HG02678 (cell line): ENCODE data around the gene CD63.

Experiments
- ATAC-seq: cut with Tn5 transposase; IDR thresholded peaks from one replicate; pipeline ENCODE4 v1.9.1; 2021; ENCODE audit warnings: mild to moderate bottlenecking, moderate library complexity; ENCODE audit not compliant: unreplicated experiment

Gene CD63

DNA sequence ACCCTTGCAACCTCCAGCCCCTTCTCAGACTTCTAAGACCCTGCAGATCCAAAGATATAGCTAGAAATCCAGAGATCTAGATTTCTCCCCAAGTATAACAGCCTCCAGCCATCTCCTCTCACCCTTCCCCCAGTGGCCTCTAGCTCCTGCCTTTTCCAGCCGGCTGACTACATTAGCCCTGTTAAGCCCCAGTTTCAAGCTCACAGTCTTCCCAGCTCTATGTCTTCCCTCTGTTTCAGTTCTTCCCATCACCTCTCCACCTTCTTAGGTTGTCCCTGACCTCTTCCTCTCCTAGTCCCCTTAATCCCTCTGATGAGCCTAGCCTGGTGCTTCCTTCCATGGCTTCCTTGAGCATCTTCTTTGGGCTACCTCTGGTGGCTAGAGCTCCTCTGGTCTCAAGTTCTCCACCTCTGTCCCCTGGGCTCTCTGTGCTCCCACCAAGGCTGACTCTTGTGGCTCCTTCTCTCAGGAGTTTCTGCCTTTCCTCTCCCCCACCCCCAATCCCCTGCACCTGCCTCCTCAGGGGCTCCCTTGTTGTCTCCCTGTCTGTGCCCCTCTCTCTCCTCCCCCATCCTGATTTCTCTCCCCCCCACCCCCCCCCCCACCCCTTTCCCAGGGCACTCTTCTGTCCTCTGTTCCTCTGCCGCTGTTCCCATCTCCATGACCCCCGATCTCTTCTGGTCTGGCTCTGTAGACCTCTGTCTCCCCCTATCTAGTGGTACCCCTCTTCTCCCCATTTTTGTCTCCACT is 13.3 kb upstream of the CD63 start:
- no peak for ATAC-seq

DNA sequence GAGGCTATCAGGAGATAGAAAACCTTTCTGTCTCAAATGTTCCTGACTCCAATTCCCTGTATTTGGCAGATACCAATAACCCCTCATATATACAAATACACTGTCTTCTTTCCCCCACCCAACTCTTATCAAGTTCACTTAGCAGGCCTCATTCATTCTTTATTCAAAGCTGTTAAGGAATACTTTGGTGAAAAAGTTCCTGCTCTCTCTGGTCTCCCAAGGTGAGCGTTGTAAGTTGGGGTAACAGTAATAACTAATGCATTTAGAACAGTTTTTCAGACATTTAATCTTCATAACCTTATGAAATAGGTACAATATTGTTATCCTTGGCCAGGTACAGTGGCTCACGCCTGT is 10.2 kb upstream of the CD63 start:
- no peak for ATAC-seq

DNA sequence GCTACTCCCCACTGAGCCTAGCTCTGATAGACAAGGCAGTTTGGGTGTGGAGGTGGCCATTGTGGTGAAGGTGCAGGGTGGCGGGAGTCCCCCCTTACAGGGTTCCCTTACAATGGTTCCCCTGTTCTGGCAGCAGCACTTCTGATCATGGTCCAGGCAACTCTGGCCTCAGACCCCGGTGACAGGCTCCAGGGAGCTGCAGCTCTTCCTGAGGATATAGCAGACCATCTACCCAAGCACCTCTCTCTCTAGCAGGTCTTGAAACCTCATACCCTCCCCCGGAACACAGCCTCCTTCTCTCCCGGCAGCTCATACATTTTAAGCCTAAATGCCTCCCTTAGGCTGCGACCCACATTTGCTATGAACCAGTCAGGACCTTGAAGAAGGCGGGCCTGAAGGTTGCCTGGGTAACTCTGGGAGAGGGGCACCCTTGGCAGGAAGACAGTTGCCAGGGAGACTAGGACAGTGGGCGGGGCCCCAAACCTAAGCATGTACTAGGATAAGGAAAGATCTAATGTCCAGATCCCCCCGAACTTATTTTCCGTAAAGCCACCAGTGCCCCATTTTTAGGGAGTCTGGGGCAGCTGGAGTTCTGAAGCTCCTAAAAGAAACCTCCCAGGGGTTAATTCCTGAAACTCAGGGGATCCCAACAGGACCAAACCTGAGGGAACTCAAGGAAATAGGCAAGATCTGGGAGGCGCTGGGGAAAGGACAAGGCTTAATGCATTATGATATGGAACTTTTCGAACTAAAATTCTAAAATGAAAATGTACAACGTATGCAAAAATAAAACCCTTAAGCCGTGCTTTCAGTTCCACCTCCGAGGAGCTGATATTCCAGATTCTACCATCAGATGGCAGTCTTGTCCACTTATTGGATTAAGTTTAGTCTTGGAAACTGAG is 9.6 kb upstream of the CD63 start:
- ATAC-seq, result peak; percentile 86

DNA sequence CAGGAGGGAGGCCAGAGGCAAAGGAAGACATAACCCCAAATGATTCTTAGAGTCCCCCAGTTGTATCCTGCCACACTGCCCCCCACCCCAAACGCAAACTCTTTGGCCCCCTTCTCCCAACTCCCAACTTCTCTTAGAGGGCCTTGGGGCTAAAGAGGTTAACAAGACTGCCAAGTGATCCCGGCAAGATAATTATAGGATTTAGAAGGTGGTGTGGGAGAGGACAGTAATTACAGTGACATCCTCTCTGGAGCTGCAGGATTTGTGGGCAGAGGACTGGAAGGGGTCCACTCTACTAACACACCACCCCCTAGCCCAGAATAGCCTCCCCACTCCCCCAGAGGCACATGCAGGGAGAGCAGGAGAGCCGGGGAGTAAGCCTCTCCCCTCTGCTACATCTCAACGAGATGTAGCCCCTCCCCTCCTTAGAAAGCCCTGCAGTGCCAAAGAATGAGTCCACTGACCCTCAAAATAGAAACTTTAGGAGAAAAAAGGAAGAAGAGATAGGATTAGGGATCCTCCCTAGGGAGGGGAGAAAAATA is 8.8 kb upstream of the CD63 start:
- ATAC-seq, result no peak

DNA sequence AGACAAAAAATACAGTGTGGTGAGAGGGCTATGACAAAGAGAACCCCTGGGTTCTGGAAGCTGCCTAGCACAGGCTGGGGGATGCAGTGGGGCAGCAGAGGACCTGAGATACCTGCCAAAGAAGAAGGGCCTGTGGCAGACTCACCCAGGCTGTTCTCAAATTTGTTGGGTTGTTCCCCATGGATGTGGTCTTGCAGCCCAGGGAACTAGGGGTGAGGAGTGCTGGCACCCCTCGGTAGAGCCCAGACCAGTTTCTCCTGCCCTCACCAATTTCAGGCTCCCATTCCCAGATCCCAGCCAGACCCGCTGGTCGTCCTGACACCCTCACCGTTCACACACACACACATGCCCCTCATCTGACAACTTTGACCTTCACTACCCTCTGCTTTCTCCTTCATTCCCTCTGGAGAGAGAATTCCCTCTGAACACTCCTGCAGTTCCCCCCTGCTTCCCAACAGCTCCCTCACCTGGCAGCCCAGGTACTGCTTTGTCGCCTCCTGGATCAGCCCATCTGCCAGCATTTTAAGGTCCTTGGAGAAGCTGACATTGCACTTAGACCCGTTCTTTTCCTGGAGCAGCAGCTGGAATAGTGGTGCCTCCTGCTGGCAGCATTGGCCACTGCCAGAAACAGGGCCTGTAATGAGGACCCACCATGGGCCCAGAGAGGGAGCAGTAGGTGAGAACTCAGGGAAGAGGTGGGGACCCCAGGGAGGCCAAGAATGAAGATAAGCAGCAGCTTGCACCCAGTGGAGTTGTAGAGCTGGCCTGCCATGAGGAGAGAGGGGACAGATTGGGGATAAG is 8.2 kb upstream of the CD63 start:
- peak; percentile 36 for ATAC-seq

DNA sequence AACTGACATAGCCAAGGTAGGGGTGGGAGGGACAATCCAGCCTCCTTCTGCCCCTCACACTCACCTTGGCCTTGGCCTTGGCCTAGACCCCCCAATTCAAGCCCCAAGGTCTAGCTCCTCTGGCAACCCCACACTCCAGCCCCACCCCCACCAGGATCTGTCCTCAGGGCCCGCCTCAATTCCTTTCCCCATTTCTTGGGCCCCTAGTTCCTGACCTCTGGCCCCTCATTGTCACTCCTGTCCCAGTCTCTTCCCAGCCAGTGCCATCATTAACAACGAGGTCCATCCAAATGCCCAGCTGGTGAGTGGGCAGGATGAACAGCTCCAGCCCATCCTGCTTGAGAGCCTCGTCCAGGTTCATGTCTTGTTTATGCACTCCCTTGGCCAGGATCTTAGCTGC is 7.3 kb upstream of the CD63 start:
- no peak for ATAC-seq

DNA sequence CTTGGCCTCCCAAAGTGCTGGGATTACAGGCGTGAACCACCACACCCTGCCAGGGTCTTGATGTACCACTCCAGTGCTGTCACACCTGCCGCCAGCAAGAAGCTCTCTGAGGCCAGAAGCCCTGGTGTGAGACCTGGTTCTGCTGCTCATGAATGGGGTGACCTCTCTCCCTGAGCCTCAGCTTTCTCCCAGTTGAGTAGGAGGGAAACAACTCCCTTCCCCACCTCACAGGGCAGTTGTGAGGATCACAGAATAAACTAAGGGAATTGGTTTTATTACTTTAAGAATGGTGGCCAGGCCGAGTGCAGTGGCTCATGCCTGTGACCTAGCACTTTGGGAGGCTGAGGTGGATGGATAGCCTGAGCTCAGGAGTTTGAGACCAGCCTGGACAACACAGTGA is 5.8 kb upstream of the CD63 start:
- ATAC-seq, result no peak

DNA sequence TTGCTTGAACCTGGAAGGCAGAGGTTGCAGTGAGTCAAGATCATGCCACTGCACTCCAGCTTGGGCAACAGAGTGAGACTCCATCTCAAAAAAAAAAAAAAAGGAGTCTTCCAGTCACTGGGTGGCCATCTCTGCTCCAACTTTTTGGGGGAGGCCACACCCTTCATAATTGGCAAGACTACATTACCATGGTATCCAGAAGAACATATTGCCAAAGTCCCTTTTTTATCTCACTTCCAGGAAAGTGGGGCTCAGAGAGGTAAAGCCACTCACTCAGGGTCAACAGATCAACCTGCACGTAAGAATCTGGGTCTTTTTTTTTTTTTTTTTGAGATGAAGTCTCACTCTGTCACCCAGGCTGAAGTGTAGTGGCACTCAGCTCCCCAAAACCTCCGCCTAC is 5.0 kb upstream of the CD63 start:
- no peak for ATAC-seq

DNA sequence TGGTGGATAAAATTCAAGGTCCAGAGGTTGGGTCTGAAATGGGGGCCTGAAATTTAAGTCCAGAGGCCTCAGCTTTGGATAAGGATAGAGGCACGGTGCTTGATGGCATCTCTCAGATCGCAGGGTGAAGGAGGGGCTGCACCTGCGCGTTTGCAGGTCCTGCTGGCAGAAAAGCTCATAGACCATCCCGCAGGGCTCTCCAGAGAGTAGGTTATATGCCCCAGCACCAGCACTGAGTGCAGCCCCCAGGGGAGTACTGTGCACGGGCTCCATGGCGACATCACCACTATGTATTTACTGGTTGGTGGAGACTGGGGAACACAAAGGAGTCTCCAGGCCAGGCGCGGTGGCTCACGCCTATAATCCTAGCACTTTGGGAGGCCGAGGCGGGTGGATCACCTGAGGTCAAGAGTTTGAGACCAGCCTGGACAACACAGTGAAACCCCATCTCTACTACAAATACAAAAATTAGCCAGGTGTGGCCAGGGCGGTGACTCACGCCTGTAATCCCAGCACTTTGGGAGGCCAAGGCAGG is 4.3 kb upstream of the CD63 start:
- ATAC-seq, result no peak

DNA sequence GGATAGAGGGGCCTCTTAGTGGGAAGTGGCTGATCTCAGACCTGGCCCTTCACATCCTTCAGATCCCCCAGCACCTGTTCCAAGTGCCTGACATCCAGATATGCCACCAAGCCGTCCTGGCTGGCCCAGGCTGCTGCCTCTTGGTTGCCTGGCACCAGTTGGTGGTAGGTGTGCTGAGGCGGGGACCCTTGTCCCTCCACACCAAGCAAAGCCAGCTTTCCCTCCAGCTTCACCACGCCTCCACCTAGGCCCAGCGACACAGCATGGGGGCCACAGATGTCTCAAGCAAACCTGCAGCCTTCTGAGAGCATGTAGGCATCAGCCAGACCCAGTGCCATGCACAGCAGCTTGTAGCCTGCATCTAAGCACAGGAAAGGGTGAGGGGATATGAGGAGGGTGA is 3.5 kb upstream of the CD63 start:
- no peak for ATAC-seq

DNA sequence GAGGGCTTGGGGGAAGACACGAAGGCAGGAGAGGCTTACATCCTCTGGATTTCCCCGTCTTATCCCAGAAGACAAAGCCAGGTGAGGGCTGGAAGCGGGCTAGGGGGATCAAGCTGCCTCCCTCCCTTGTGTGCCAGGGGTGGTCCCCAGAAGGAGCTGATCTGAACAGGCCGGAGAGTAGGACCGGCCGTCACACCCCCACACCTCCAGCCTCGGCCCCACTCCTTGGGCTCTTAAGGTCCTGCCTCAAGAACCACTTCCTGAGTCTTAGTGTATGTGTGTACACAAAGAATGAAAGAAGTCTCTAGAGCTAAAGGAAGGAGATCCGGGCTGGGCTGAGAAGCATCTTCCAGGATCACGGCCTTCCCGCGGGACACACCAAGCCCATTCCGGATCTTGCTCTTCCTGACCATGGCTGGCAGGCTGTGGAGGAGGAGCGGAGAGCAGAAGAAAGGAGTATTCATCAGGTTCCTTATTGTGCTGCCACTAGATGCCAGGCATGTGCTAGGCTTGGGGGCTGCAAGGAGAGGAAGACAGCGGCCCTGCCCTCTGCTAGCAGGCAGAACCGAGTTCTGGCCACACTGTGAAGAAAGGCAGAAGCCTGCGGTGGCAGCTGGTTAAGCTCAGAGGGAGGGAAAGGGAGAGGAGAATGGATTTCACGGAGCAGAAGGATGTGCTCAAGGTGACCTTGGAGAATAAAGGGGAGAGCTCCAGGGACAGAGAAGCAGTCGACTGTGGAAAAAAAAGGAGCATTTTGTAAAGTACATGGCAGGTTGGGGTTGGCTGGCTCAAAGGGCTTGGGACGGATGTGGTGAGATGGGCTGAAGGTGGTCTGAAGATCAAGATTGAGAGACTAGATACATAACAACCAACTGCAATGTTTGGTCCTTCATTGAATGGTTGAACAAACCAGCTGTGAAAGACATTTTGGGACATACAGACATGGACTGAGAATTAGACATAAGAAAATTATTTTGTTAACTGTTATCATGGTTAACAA is 1.3 kb upstream of the CD63 start:
- ATAC-seq, result peak; percentile 38

DNA sequence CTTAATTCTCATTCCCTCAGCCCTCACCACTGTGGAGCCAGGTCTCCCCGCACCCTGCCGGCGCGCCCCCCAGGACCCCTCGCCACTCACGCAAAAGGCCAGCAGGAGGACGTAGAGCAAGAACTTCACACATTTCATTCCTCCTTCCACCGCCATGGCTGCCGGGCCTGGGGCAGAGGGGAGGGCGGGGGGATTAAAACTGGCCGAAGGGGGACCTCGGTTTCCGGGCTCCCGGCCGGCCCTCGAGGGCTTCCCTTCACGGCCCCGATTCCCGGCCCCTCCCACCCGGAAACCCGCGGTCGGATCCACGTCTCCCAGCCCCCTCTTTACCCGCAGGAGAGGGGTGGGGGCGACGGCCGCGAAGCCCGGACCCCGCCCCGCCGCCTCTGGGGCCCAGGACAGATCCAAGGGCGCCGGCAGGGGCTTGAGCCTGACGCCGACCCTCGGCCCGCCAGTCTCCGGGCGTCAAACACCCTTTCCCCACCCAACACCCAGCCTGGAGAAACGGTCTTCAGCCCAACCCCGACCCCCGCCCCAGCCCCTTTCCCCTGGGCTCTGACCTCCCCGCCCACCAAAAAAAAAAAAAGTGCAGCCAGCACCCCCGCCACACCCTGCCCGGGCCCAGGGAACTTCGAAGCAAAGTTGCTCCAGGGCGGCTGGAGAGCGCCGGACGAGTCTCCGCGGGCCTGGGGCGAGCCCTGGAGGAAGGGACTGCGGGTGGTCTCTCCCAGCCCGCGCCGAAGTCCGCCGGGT is 447 bp downstream of the CD63 start:
- no peak for ATAC-seq

DNA sequence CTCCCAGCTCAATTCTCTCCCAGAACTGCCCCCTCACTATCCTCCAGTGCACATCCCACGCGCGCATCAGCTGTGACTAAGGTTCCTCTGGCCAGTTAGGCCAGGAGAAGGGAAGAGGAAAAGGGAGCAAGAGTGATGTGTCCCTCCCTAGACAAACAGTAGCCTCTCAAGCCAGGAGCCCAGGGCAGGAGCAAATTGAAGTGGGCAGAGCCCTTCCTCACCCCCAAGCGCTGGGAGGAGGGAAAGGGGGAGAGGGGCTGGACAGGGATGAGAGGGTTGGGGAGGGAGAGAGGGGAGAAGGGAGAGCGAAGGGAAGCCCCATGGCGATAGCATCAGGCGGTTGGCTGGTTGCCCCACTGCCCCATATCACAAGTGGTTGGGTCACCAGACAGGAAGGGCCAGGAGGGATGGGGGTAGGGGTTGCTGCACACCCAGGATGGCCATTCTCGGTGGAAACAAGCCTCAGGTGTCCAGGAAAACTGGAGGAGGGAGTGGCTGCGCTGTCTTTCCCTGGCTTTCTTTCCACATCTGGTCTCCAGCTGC is 1.1 kb downstream of the CD63 start:
- ATAC-seq, result no peak

DNA sequence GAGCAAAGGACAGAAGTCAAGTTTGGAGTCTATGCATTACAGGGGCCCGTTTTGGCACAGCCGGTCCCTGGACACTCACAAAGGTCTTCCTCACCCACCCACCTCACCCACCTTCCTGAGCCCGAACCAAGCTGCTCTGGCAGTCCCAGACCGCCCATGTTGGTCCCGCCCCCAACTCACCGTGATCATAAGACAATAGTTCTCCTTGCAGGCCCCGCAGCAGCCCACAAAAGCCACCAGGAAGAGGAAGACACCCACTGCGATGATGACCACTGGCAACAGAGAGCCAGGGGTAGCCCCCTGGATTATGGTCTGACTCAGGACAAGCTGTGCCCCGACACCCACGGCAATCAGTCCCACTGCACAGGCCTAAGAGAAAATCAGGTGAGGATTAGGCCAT is 1.8 kb downstream of the CD63 start:
- ATAC-seq, result no peak

DNA sequence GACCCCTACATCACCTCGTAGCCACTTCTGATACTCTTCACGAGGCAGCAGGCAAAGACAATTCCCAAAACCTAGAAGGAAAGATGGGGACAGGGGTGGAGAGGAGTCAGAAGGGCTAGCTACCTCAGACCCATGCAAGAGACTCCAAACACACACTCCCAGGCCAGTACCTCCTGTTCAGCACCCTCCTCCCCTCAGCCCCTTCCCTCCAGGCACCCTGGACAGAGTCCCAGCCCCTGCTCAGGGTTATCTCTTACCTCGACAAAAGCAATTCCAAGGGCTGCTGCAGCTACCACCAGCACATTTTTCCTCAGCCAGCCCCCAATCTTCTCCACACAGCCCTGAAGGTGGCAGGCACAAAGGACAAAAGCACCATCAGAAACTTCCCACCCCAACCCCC is 3.3 kb downstream of the CD63 start:
- ATAC-seq, result no peak

DNA sequence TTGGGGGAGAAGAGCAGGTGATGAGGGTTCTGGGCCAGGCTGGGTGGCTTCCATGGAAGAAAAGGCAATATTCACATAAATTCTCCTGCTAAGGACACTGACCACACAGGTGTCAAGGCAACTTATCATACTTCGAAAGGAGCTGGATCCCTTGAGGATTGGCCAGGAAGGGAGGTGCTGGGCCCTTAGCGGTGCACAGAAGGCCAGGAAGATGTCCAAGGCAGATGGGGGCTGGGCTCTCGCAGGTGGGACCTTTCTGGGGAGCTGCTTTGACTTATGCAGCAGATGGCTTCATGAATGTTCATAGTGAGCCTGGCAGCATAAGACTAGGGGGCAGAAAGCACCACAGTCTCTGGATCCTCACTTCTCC is 3.9 kb downstream of the CD63 start:
- no peak for ATAC-seq

DNA sequence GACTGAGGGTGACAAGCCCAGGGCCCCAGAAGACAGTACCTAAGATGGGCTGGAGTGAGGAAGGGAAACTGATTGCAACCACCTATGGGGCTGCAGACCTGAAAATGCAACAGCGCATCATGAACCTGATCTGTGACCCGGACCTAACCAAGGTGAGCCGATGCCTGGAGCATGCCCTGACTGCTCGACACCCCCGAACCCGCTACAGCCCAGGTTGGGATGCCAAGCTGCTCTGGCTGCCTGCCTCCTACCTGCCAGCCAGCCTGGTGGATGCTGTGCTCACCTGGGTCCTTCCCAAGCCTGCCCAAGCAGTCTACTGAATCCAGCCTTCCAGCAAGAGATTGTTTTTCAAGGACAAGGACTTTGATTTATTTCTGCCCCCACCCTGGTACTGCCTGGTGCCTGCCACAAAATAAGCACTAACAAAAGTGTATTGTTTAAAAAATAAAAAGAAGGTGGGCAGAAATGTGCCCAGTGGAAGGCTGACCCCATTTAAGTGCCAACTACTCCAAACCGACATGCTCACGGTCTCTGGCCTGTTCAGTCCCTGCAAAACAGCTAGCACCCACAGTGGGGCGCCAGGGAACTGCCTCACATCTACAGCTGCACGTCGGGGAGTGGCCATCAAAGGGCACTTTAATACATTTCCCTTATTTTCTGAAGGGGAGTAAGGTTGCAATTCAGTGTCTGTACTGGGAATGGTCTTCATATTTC is 4.4 kb downstream of the CD63 start:
- ATAC-seq, result no peak

DNA sequence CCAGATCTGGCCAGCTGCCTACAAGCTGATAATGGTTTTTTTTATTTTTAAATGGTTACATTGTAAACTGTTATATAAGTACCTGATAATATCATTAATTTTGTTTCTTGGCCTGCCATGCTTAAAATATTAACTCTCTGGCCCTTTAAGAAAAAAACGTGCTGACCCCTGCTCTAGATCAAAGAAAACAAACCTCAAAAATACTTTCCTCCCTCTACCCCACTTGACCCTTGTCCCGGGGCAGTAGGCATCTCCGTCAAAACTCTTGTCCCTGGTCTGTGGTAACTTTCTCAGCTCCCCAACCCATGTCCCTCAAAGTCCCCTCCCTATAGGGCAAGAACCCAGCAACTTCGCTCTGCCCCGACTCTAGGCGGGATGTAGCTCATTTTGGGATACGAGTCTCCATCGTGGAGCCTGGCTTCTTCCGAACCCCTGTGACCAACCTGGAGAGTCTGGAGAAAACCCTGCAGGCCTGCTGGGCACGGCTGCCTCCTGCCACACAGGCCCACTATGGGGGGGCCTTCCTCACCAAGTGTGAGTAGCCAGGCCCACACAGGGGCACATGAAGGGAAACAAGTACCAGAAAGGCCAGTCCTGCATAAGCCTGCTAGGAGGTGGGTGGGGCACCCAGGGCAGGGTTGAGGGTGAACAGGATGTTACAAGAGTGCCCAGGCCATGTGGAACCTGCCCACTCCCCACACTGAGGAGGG is 5.1 kb downstream of the CD63 start:
- no peak for ATAC-seq
